ENCODE results near the gene ZRANB3.
"Not testable (repeated sequence)": the region's sequence is repeated elsewhere in the genome, so short reads cannot be mapped to it uniquely, and the experiment has no call there.

The ZRANB3 gene

GRCh38 chr2:135154962-135155361 is 376.1 kb downstream of the ZRANB3 start:
- no peak for DNase-seq
- TF ChIP-seq POLR2A (IDR thresholded peaks at IDR 0.05; ENCODE audit: low read length) = no peak
- no peak for TF ChIP-seq GATA1 (IDR thresholded peaks at IDR 0.05; ENCODE audit: low read depth, low read length)

GRCh38 chr2:135152361-135152760 is 378.7 kb downstream of the ZRANB3 start:
- DNase-seq = no peak
- TF ChIP-seq GATA1 (IDR thresholded peaks at IDR 0.05; ENCODE audit: low read depth, low read length) = no peak

- TF ChIP-seq POLR2A (IDR thresholded peaks at IDR 0.05; ENCODE audit: low read length) = no peak
- no peak for TF ChIP-seq GATA1 (IDR thresholded peaks at IDR 0.05; ENCODE audit: low read depth, low read length)
- DNase-seq = no peak
Observed at GRCh38 chr2:135151615-135152014, 379.4 kb downstream of the ZRANB3 start.

- no peak for DNase-seq
- no peak for TF ChIP-seq GATA1 (IDR thresholded peaks at IDR 0.05; ENCODE audit: low read depth, low read length)
- TF ChIP-seq POLR2A (IDR thresholded peaks at IDR 0.05; ENCODE audit: low read length) = no peak
Observed at GRCh38 chr2:135150725-135151124, 380.3 kb downstream of the ZRANB3 start.

- no peak for TF ChIP-seq GATA1 (IDR thresholded peaks at IDR 0.05; ENCODE audit: low read depth, low read length)
- TF ChIP-seq POLR2A (IDR thresholded peaks at IDR 0.05; ENCODE audit: low read length) = no peak
- DNase-seq = no peak
Observed at GRCh38 chr2:135149251-135149650, 381.8 kb downstream of the ZRANB3 start.

- TF ChIP-seq POLR2A (IDR thresholded peaks at IDR 0.05; ENCODE audit: low read length) = no peak
- TF ChIP-seq GATA1 (IDR thresholded peaks at IDR 0.05; ENCODE audit: low read depth, low read length) = no peak
- DNase-seq = no peak
Observed at GRCh38 chr2:135144343-135144742, 386.7 kb downstream of the ZRANB3 start.

- TF ChIP-seq POLR2A (IDR thresholded peaks at IDR 0.05; ENCODE audit: low read length) (no peak), GATA1 (IDR thresholded peaks at IDR 0.05; ENCODE audit: low read depth, low read length) (no peak)
- no peak for DNase-seq
Observed at GRCh38 chr2:135142323-135142722, 388.7 kb downstream of the ZRANB3 start.

GRCh38 chr2:135140606-135141005 is 390.4 kb downstream of the ZRANB3 start:
- DNase-seq = no peak
- TF ChIP-seq POLR2A (IDR thresholded peaks at IDR 0.05; ENCODE audit: low read length) (no peak), GATA1 (IDR thresholded peaks at IDR 0.05; ENCODE audit: low read depth, low read length) (no peak)

GRCh38 chr2:135132314-135132713 is 398.7 kb downstream of the ZRANB3 start:
- TF ChIP-seq GATA1 (IDR thresholded peaks at IDR 0.05; ENCODE audit: low read depth, low read length) = no peak
- no peak for TF ChIP-seq POLR2A (IDR thresholded peaks at IDR 0.05; ENCODE audit: low read length)
- no peak for DNase-seq

- no peak for TF ChIP-seq POLR2A (IDR thresholded peaks at IDR 0.05; ENCODE audit: low read length)
- no peak for TF ChIP-seq GATA1 (IDR thresholded peaks at IDR 0.05; ENCODE audit: low read depth, low read length)
- DNase-seq = no peak
Observed at GRCh38 chr2:135130751-135131150, 400.3 kb downstream of the ZRANB3 start.

GRCh38 chr2:135125940-135126339 is 405.1 kb downstream of the ZRANB3 start:
- no peak for TF ChIP-seq GATA1 (IDR thresholded peaks at IDR 0.05; ENCODE audit: low read depth, low read length)
- no peak for TF ChIP-seq POLR2A (IDR thresholded peaks at IDR 0.05; ENCODE audit: low read length)

GRCh38 chr2:135124924-135125886 is 405.8 kb downstream of the ZRANB3 start:
- TF ChIP-seq GATA1 (IDR thresholded peaks at IDR 0.05; ENCODE audit: low read depth, low read length) = no peak
- no peak for TF ChIP-seq POLR2A (IDR thresholded peaks at IDR 0.05; ENCODE audit: low read length)
- DNase-seq = no peak

More at GRCh38 chr2:135125940-135126339, 405.1 kb downstream of the ZRANB3 start:
- no peak for DNase-seq

GRCh38 chr2:135121658-135122039 is 409.4 kb downstream of the ZRANB3 start:
- not testable (repeated sequence) for DNase-seq

GRCh38 chr2:135121016-135121657 is 409.9 kb downstream of the ZRANB3 start:
- TF ChIP-seq POLR2A (IDR thresholded peaks at IDR 0.05; ENCODE audit: low read length) (no peak), GATA1 (IDR thresholded peaks at IDR 0.05; ENCODE audit: low read depth, low read length) (no peak)
- DNase-seq = no peak

GRCh38 chr2:135119582-135119981 is 411.4 kb downstream of the ZRANB3 start:
- DNase-seq = no peak
- no peak for TF ChIP-seq POLR2A (IDR thresholded peaks at IDR 0.05; ENCODE audit: low read length)
- TF ChIP-seq GATA1 (IDR thresholded peaks at IDR 0.05; ENCODE audit: low read depth, low read length) = no peak
